HEK293 (cell line): ENCODE data around the gene TCEA2.
"Not testable (repeated sequence)": the region's sequence is repeated elsewhere in the genome, so short reads cannot be mapped to it uniquely, and the experiment has no call there.

Source experiments
- FEZF1 ChIP-seq: fragments of 450-650 bp; formaldehyde crosslinking; IDR thresholded peaks from 2 replicates; pipeline ENCODE4 v1.5.1; 2016; ENCODE audit warnings: missing biosample characterization, missing genetic modification characterization
- KLF1 ChIP-seq: fragments of 450-650 bp; formaldehyde crosslinking; IDR thresholded peaks from 2 replicates; pipeline ENCODE4 v1.5.1; 2016; ENCODE audit warnings: missing biosample characterization, missing genetic modification characterization
- OSR2 ChIP-seq: fragments of 450-650 bp; formaldehyde crosslinking; IDR thresholded peaks from 2 replicates; pipeline ENCODE4 v1.5.1; 2016; ENCODE audit warnings: missing biosample characterization, missing genetic modification characterization
- ZNF416 ChIP-seq: fragments of 450-650 bp; formaldehyde crosslinking; IDR thresholded peaks from 2 replicates; pipeline ENCODE4 v1.5.1; 2016; ENCODE audit warnings: missing biosample characterization, missing genetic modification characterization
- ZSCAN30 ChIP-seq: fragments of 450-650 bp; IDR thresholded peaks from 2 replicates; pipeline ENCODE4 v1.5.1; 2018; ENCODE audit warnings: missing biosample characterization, mild to moderate bottlenecking, missing genetic modification characterization, moderate library complexity
- TF ChIP-seq, protein P1 (sequence below): fragments of 450-650 bp; formaldehyde crosslinking; IDR thresholded peaks from 2 replicates; pipeline ENCODE4 v1.5.1; 2016; ENCODE audit warnings: missing biosample characterization, missing genetic modification characterization
- TF ChIP-seq, protein P2 (sequence below): fragments of 450-650 bp; formaldehyde crosslinking; IDR thresholded peaks from 2 replicates; pipeline ENCODE4 v1.5.1; 2016; ENCODE audit warnings: missing biosample characterization, missing genetic modification characterization
- TF ChIP-seq, protein P3 (sequence below): fragments of 450-650 bp; formaldehyde crosslinking; IDR thresholded peaks from 2 replicates; pipeline ENCODE4 v1.5.1; 2016; ENCODE audit warnings: missing biosample characterization, missing genetic modification characterization

DNA sequence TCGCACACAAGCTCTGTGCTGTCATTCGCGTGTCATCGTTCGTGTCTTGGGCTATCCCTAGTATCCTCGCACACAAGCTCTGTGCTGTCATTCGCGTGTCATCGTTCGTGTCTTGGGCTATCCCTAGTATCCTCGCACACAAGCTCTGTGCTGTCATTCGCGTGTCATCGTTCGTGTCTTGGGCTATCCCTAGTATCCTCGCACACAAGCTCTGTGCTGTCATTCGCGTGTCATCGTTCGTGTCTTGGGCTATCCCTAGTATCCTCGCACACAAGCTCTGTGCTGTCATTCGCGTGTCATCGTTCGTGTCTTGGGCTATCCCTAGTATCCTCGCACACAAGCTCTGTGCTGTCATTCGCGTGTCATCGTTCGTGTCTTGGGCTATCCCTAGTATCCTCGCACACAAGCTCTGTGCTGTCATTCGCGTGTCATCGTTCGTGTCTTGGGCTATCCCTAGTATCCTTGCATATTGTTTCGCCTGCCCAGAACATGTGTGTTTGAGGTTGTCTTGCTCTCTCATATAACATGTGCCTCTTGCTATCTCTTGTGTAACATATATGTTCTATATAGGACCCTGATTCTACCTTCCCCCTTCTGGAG lies 24.3 kb downstream of the TCEA2 start:
- TF ChIP-seq FEZF1 (tag by site-specific recombination); ZNF416 (tag by site-specific recombination); KLF1 (tag by site-specific recombination); OSR2; ZSCAN30 (tag by site-specific recombination): not testable (repeated sequence)
- TF ChIP-seq, protein P1, sequence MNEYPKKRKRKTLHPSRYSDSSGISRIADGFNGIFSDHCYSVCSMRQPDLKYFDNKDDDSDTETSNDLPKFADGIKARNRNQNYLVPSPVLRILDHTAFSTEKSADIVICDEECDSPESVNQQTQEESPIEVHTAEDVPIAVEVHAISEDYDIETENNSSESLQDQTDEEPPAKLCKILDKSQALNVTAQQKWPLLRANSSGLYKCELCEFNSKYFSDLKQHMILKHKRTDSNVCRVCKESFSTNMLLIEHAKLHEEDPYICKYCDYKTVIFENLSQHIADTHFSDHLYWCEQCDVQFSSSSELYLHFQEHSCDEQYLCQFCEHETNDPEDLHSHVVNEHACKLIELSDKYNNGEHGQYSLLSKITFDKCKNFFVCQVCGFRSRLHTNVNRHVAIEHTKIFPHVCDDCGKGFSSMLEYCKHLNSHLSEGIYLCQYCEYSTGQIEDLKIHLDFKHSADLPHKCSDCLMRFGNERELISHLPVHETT (tag by site-specific recombination), result not testable (repeated sequence)
- TF ChIP-seq, protein P2, sequence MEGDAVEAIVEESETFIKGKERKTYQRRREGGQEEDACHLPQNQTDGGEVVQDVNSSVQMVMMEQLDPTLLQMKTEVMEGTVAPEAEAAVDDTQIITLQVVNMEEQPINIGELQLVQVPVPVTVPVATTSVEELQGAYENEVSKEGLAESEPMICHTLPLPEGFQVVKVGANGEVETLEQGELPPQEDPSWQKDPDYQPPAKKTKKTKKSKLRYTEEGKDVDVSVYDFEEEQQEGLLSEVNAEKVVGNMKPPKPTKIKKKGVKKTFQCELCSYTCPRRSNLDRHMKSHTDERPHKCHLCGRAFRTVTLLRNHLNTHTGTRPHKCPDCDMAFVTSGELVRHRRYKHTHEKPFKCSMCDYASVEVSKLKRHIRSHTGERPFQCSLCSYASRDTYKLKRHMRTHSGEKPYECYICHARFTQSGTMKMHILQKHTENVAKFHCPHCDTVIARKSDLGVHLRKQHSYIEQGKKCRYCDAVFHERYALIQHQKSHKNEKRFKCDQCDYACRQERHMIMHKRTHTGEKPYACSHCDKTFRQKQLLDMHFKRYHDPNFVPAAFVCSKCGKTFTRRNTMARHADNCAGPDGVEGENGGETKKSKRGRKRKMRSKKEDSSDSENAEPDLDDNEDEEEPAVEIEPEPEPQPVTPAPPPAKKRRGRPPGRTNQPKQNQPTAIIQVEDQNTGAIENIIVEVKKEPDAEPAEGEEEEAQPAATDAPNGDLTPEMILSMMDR (tag by site-specific recombination), result not testable (repeated sequence)
- TF ChIP-seq, protein P3, sequence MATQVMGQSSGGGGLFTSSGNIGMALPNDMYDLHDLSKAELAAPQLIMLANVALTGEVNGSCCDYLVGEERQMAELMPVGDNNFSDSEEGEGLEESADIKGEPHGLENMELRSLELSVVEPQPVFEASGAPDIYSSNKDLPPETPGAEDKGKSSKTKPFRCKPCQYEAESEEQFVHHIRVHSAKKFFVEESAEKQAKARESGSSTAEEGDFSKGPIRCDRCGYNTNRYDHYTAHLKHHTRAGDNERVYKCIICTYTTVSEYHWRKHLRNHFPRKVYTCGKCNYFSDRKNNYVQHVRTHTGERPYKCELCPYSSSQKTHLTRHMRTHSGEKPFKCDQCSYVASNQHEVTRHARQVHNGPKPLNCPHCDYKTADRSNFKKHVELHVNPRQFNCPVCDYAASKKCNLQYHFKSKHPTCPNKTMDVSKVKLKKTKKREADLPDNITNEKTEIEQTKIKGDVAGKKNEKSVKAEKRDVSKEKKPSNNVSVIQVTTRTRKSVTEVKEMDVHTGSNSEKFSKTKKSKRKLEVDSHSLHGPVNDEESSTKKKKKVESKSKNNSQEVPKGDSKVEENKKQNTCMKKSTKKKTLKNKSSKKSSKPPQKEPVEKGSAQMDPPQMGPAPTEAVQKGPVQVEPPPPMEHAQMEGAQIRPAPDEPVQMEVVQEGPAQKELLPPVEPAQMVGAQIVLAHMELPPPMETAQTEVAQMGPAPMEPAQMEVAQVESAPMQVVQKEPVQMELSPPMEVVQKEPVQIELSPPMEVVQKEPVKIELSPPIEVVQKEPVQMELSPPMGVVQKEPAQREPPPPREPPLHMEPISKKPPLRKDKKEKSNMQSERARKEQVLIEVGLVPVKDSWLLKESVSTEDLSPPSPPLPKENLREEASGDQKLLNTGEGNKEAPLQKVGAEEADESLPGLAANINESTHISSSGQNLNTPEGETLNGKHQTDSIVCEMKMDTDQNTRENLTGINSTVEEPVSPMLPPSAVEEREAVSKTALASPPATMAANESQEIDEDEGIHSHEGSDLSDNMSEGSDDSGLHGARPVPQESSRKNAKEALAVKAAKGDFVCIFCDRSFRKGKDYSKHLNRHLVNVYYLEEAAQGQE, result not testable (repeated sequence)
